GM12878 (cell line): Measurements from ENCODE around the gene HIVEP3. TPM values are rescaled to one million over a fixed set of nuclear protein-coding genes. Genes with fewer than 3 reads are reported as not detected.
A peak's percentile ranks its signal among the peaks of the same experiment; 100 is the strongest.

ENCODE experiments used
- ATF7 ChIP-seq: fragments of 450-650 bp; IDR thresholded peaks from 2 replicates; pipeline ENCODE4 v1.6.1; 2016; ENCODE audit warnings: low read depth, mild to moderate bottlenecking
- BRCA1 ChIP-seq: IDR thresholded peaks from 2 replicates; pipeline ENCODE4 v1.6.1; 2011; ENCODE audit warnings: low read depth, low read length, improper control_type of control experiment
- DPF2 ChIP-seq: fragments of 450-650 bp; IDR thresholded peaks from 2 replicates; pipeline ENCODE4 v1.6.1; 2017; ENCODE audit warnings: mild to moderate bottlenecking
- EED ChIP-seq: sonication (generic); IDR thresholded peaks from 2 replicates; pipeline ENCODE4 v1.6.1; 2016; ENCODE audit warnings: antibody characterized with exemption, low read depth
- GATAD2B ChIP-seq: fragments of 450-650 bp; conservative IDR thresholded peaks from 2 replicates; pipeline ENCODE4 v1.6.1; 2017; ENCODE audit warnings: low read depth, mild to moderate bottlenecking, moderate library complexity
- IKZF1 ChIP-seq: fragments of 450-650 bp; conservative IDR thresholded peaks from 2 replicates; pipeline ENCODE4 v1.6.1; 2017; ENCODE audit warnings: antibody characterized with exemption, mild to moderate bottlenecking
- IRF4 ChIP-seq: IDR thresholded peaks from 2 replicates; pipeline ENCODE4 v1.6.1; 2011; ENCODE audit warnings: low read depth, low read length
- JUNB ChIP-seq: IDR thresholded peaks from 2 replicates; pipeline ENCODE4 v1.6.1; 2016; ENCODE audit warnings: antibody characterized with exemption, mild to moderate bottlenecking
- MXI1 ChIP-seq: fragments of 150-350 bp; IDR thresholded peaks from 2 replicates; pipeline ENCODE4 v1.6.1; 2011; ENCODE audit warnings: low read depth, mild to moderate bottlenecking, inconsistent platforms, low read length, improper control_type of control experiment
- NFYB ChIP-seq: IDR thresholded peaks from 2 replicates; pipeline ENCODE4 v1.6.1; 2011; ENCODE audit warnings: low read depth, mild to moderate bottlenecking, low read length, improper control_type of control experiment, moderate library complexity; ENCODE audit not compliant: insufficient read depth
- PML ChIP-seq: IDR thresholded peaks from 2 replicates; pipeline ENCODE4 v1.6.1; 2012; ENCODE audit warnings: low read length, inconsistent platforms
- polyA plus RNA-seq, 11 experiments: library from polyadenylated mRNA; depleted of rRNA in 4 of 11; unstranded in 6 of 11; stranded (reverse) in 5 of 11; fragments of >200 nt; fragmentation: Nextera tagmentation in 4 of 11; fragmentation: Illumina TruSeq in 1 of 11; extraction: Ambion mirVana in 4 of 11; extraction: Trizol in 1 of 11; gene quantifications; 1 replicate in 1 of 11; 2 replicates in 10 of 11; pipeline versions ENCODE4 v1.2.1 to v1.2.3, GENCODE V29; 2011 to 2016; ENCODE audit warnings: inconsistent platforms in 2 of 11, missing spikeins in 2 of 11, low read depth in 1 of 11
- total RNA-seq, 4 experiments: library from RNA; depleted of rRNA in 3 of 4; stranded (reverse); fragments of >200 nt in 3 of 4; fragmentation: Illumina TruSeq in 1 of 4; extraction: Trizol in 1 of 4; gene quantifications; 2 replicates each; pipeline versions ENCODE4 v1.2.1 to v1.2.3, GENCODE V29; 2013 to 2021
- TF ChIP-seq, protein P1 (sequence below): fragments of 450-650 bp; IDR thresholded peaks from 2 replicates; pipeline ENCODE4 v1.6.1; 2017; ENCODE audit warnings: mild to moderate bottlenecking, moderate library complexity
- TF ChIP-seq, protein P2 (sequence below), 3 experiments: IDR thresholded peaks in 2 of 3; conservative IDR thresholded peaks in 1 of 3; 2 replicates each; pipeline ENCODE4 v1.5.1; 2011; ENCODE audit warnings: low read depth in 3 of 3, low read length in 3 of 3, mild to moderate bottlenecking in 3 of 3, control low read depth in 2 of 3, moderate library complexity in 2 of 3, inconsistent platforms in 1 of 3, mixed read lengths in 1 of 3; ENCODE audit not compliant: control insufficient read depth in 2 of 3, insufficient read depth in 1 of 3; ENCODE audit errors: extremely low read depth in 1 of 3
- TF ChIP-seq, protein P3 (sequence below): IDR thresholded peaks from 2 replicates; pipeline ENCODE4 v1.6.1; 2011; ENCODE audit warnings: low read depth, low read length, improper control_type of control experiment, borderline replicate concordance
- TF ChIP-seq, protein P4 (sequence below): IDR thresholded peaks from 2 replicates; pipeline ENCODE4 v1.6.1; 2012; ENCODE audit warnings: low read depth, low read length, improper control_type of control experiment
- TF ChIP-seq, protein P5 (sequence below): IDR thresholded peaks from 2 replicates; pipeline ENCODE4 v1.6.1; 2011; ENCODE audit warnings: low read depth, mild to moderate bottlenecking, low read length, moderate library complexity, borderline replicate concordance; ENCODE audit errors: extremely low read depth

HIVEP3 gene
- total and polyA plus RNA-seq, 10 of the 15 experiments (the other 5 are each of a cell fraction or from before 2014, with no cell fraction given) = 1.8 to 13.6 (median 3.8) TPM

DNA sequence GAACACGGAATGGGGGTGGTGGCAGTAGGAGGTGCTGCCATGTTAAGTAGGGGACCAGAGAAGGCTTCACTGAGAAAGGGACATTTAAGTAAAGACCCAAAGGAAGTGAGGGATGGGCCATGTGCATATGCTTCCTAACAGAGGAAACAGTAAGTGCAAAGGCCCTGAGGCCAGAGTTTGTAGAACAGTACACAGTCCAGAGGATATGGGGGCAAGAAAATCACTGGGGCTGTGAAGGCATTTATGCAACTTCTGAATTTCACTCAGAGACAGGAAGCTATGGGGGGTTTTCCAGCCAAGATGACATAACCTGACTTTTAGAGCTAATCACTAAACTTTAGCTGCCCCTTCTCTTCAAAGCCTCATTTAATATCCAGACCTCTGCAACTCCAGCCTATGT lies 231.7 kb downstream of the HIVEP3 start (continued):
- TF ChIP-seq, protein P1, sequence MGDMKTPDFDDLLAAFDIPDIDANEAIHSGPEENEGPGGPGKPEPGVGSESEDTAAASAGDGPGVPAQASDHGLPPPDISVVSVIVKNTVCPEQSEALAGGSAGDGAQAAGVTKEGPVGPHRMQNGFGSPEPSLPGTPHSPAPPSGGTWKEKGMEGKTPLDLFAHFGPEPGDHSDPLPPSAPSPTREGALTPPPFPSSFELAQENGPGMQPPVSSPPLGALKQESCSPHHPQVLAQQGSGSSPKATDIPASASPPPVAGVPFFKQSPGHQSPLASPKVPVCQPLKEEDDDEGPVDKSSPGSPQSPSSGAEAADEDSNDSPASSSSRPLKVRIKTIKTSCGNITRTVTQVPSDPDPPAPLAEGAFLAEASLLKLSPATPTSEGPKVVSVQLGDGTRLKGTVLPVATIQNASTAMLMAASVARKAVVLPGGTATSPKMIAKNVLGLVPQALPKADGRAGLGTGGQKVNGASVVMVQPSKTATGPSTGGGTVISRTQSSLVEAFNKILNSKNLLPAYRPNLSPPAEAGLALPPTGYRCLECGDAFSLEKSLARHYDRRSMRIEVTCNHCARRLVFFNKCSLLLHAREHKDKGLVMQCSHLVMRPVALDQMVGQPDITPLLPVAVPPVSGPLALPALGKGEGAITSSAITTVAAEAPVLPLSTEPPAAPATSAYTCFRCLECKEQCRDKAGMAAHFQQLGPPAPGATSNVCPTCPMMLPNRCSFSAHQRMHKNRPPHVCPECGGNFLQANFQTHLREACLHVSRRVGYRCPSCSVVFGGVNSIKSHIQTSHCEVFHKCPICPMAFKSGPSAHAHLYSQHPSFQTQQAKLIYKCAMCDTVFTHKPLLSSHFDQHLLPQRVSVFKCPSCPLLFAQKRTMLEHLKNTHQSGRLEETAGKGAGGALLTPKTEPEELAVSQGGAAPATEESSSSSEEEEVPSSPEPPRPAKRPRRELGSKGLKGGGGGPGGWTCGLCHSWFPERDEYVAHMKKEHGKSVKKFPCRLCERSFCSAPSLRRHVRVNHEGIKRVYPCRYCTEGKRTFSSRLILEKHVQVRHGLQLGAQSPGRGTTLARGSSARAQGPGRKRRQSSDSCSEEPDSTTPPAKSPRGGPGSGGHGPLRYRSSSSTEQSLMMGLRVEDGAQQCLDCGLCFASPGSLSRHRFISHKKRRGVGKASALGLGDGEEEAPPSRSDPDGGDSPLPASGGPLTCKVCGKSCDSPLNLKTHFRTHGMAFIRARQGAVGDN = peak; percentile 52; the same call in 1 of the 2 replicates
- 0 out of 2 replicates have a peak, but pooled peaks have one; percentile 24 for TF ChIP-seq DPF2
- TF ChIP-seq GATAD2B = no peak
- peak; percentile 66 for TF ChIP-seq ATF7
- TF ChIP-seq, protein P2, sequence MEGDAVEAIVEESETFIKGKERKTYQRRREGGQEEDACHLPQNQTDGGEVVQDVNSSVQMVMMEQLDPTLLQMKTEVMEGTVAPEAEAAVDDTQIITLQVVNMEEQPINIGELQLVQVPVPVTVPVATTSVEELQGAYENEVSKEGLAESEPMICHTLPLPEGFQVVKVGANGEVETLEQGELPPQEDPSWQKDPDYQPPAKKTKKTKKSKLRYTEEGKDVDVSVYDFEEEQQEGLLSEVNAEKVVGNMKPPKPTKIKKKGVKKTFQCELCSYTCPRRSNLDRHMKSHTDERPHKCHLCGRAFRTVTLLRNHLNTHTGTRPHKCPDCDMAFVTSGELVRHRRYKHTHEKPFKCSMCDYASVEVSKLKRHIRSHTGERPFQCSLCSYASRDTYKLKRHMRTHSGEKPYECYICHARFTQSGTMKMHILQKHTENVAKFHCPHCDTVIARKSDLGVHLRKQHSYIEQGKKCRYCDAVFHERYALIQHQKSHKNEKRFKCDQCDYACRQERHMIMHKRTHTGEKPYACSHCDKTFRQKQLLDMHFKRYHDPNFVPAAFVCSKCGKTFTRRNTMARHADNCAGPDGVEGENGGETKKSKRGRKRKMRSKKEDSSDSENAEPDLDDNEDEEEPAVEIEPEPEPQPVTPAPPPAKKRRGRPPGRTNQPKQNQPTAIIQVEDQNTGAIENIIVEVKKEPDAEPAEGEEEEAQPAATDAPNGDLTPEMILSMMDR (IDR thresholded peaks at IDR 0.05 in 2 of 3, conservative IDR thresholded peaks at IDR 0.05 in 1 of 3; ENCODE audit: control insufficient read depth in 2 of 3, extremely low read depth in 1 of 3, insufficient read depth in 1 of 3, low read depth in 3 of 3, low read length in 3 of 3) = no peak
- TF ChIP-seq BRCA1 = no peak
- TF ChIP-seq IKZF1 = 0 out of 2 replicates have a peak, but pooled peaks have one; percentile 14
- TF ChIP-seq MXI1 = no peak
- TF ChIP-seq IRF4 = 0 out of 2 replicates have a peak, but pooled peaks have one; percentile 8
- no peak for TF ChIP-seq NFYB
- no peak for TF ChIP-seq PML
- TF ChIP-seq, protein P3, sequence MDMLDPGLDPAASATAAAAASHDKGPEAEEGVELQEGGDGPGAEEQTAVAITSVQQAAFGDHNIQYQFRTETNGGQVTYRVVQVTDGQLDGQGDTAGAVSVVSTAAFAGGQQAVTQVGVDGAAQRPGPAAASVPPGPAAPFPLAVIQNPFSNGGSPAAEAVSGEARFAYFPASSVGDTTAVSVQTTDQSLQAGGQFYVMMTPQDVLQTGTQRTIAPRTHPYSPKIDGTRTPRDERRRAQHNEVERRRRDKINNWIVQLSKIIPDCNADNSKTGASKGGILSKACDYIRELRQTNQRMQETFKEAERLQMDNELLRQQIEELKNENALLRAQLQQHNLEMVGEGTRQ = no peak
- TF ChIP-seq JUNB = peak; percentile 45; the same call in 1 of the 2 replicates
- TF ChIP-seq, protein P4, sequence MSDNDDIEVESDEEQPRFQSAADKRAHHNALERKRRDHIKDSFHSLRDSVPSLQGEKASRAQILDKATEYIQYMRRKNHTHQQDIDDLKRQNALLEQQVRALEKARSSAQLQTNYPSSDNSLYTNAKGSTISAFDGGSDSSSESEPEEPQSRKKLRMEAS = no peak
- TF ChIP-seq, protein P5, sequence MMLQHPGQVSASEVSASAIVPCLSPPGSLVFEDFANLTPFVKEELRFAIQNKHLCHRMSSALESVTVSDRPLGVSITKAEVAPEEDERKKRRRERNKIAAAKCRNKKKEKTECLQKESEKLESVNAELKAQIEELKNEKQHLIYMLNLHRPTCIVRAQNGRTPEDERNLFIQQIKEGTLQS = no peak
- 0 out of 2 replicates have a peak, but pooled peaks have one; percentile 27 for TF ChIP-seq EED
- TF ChIP-seq, all 136 proteins: peak for 16
